Measurements from ENCODE around the gene SMYD3.

The SMYD3 gene

GRCh38 chr1:246138781-246139180 is 368.3 kb downstream of the SMYD3 start:
- no peak overlapping the region for H2AFZ ChIP-seq (ENCODE audit: low read depth)
- no peak overlapping the region for H3K27ac ChIP-seq
- H4K20me1 ChIP-seq (ENCODE audit: insufficient read depth), result no peaks in the 10 kb centered on the region
- no peak overlapping the region for H3K4me2 ChIP-seq
- H3K4me1 ChIP-seq (ENCODE audit: low read depth, poor library complexity, severe bottlenecking), result no peaks in the 10 kb centered on the region
- H3K27me3 ChIP-seq (ENCODE audit: insufficient read depth, low read depth), result no peaks in the 10 kb centered on the region
- no peaks in the 10 kb centered on the region for H3K36me3 ChIP-seq (ENCODE audit: insufficient read depth)
- H3K9ac ChIP-seq, result no peak overlapping the region
- no peak for TF ChIP-seq CTCF (conservative IDR thresholded peaks at IDR 0.05; ENCODE audit: low read depth, low read length)
- no peak overlapping the region for H3K4me3 ChIP-seq (IDR thresholded peaks at IDR 0.05; ENCODE audit: insufficient read depth, low read depth, low read length)
- no peaks in the 10 kb centered on the region for H3K79me2 ChIP-seq (ENCODE audit: insufficient read depth, low read depth)

- Histone ChIP-seq H3K27ac (no peak overlapping the region), H3K27me3 (ENCODE audit: insufficient read depth, low read depth) (no peaks in the 10 kb centered on the region), H2AFZ (ENCODE audit: low read depth) (no peak overlapping the region), H3K4me1 (ENCODE audit: low read depth, poor library complexity, severe bottlenecking) (no peaks in the 10 kb centered on the region), H3K36me3 (ENCODE audit: insufficient read depth) (no peaks in the 10 kb centered on the region), H4K20me1 (ENCODE audit: insufficient read depth) (no peaks in the 10 kb centered on the region), H3K4me2 (no peak overlapping the region), H3K4me3 (IDR thresholded peaks at IDR 0.05; ENCODE audit: insufficient read depth, low read depth, low read length) (no peak overlapping the region), H3K79me2 (ENCODE audit: insufficient read depth, low read depth) (no peaks in the 10 kb centered on the region), H3K9ac (no peak overlapping the region)
- TF ChIP-seq CTCF (conservative IDR thresholded peaks at IDR 0.05; ENCODE audit: low read depth, low read length), result no peak
Measured at GRCh38 chr1:246136477-246136876, 370.6 kb downstream of the SMYD3 start.

GRCh38 chr1:246134789-246135188 is 372.3 kb downstream of the SMYD3 start:
- no peak overlapping the region for H3K27ac ChIP-seq
- H3K4me2 ChIP-seq, result no peak overlapping the region
- TF ChIP-seq CTCF (conservative IDR thresholded peaks at IDR 0.05; ENCODE audit: low read depth, low read length), result no peak
- no peaks in the 10 kb centered on the region for H3K36me3 ChIP-seq (ENCODE audit: insufficient read depth)
- no peaks in the 10 kb centered on the region for H4K20me1 ChIP-seq (ENCODE audit: insufficient read depth)
- no peaks in the 10 kb centered on the region for H3K79me2 ChIP-seq (ENCODE audit: insufficient read depth, low read depth)
- no peak overlapping the region for H3K4me3 ChIP-seq (IDR thresholded peaks at IDR 0.05; ENCODE audit: insufficient read depth, low read depth, low read length)
- no peak overlapping the region for H2AFZ ChIP-seq (ENCODE audit: low read depth)
- no peaks in the 10 kb centered on the region for H3K27me3 ChIP-seq (ENCODE audit: insufficient read depth, low read depth)
- H3K4me1 ChIP-seq (ENCODE audit: low read depth, poor library complexity, severe bottlenecking), result no peaks in the 10 kb centered on the region
- H3K9ac ChIP-seq, result no peak overlapping the region

- Histone ChIP-seq H3K27me3 (ENCODE audit: insufficient read depth, low read depth) (no peaks in the 10 kb centered on the region), H3K4me1 (ENCODE audit: low read depth, poor library complexity, severe bottlenecking) (no peaks in the 10 kb centered on the region), H3K4me3 (IDR thresholded peaks at IDR 0.05; ENCODE audit: insufficient read depth, low read depth, low read length) (no peak overlapping the region), H3K79me2 (ENCODE audit: insufficient read depth, low read depth) (no peaks in the 10 kb centered on the region), H3K9ac (no peak overlapping the region), H3K27ac (no peak overlapping the region), H2AFZ (ENCODE audit: low read depth) (no peak overlapping the region), H3K4me2 (no peak overlapping the region), H3K36me3 (ENCODE audit: insufficient read depth) (no peaks in the 10 kb centered on the region), H4K20me1 (ENCODE audit: insufficient read depth) (no peaks in the 10 kb centered on the region)
- no peak for TF ChIP-seq CTCF (conservative IDR thresholded peaks at IDR 0.05; ENCODE audit: low read depth, low read length)
Measured at GRCh38 chr1:246131095-246131494, 376.0 kb downstream of the SMYD3 start.
